ENCODE measurements around the gene RRM2. TPM values are rescaled to one million over a fixed set of nuclear protein-coding genes. Genes with fewer than 3 reads are reported as not detected.
"Not testable (repeated sequence)": the region's sequence is repeated elsewhere in the genome, so short reads cannot be mapped to it uniquely, and the experiment has no call there.

RRM2 gene
- total and polyA plus RNA-seq, 8 donors, result 24.9 to 85.8 (median 45.3) TPM

- Histone ChIP-seq H3K9me3 (no peaks in the 10 kb centered on the region), H3K4me3 (no peak overlapping the region), H3K27me3 (peaks cover 2 to 26% of the 10 kb centered on the region in 2 donors), H3K27ac (no peak overlapping the region), H3K36me3 (no peaks in the 10 kb centered on the region), H3K4me1 (peaks cover 0 to 8% of the 10 kb centered on the region in 2 donors)
- no peak for ATAC-seq
- DNase-seq, result no peak
- TF ChIP-seq CTCF (IDR thresholded peaks at IDR 0.05), result no peak
- intact Hi-C loops (cut with DNase I), result no loop called here
Observed at GRCh38 chr2:10096641-10097040, 25.9 kb upstream of the RRM2 start.

- Histone ChIP-seq H3K36me3 (no peaks in the 10 kb centered on the region), H3K4me1 (peaks cover 0 to 8% of the 10 kb centered on the region in 2 donors), H3K27ac (no peak overlapping the region), H3K4me3 (no peak overlapping the region), H3K27me3 (peaks cover 0 to 21% of the 10 kb centered on the region in 2 donors), H3K9me3 (no peaks in the 10 kb centered on the region)
- intact Hi-C loops (cut with DNase I), result no loop called here
- DNase-seq, result peak in 3 of 4 donors; percentile 62 to 92 (median 67)
- TF ChIP-seq CTCF (IDR thresholded peaks at IDR 0.05), result peak; percentile 82 to 89
- peak; percentile 99 for ATAC-seq
Observed at GRCh38 chr2:10097352-10098148, 25.0 kb upstream of the RRM2 start.

- Histone ChIP-seq H3K27ac (no peak overlapping the region), H3K4me3 (no peak overlapping the region), H3K4me1 (peaks cover 0 to 8% of the 10 kb centered on the region in 2 donors), H3K36me3 (no peaks in the 10 kb centered on the region), H3K27me3 (no peaks in the 10 kb centered on the region), H3K9me3 (no peaks in the 10 kb centered on the region)
- no peak for DNase-seq
- no peak for ATAC-seq
- intact Hi-C loops (cut with DNase I), result no loop called here
- no peak for TF ChIP-seq CTCF (IDR thresholded peaks at IDR 0.05)
Observed at GRCh38 chr2:10101491-10101890, 21.0 kb upstream of the RRM2 start.

- H3K27me3 ChIP-seq, result no peaks in the 10 kb centered on the region
- no peak for ATAC-seq
Observed at GRCh38 chr2:10103179-10103578, 19.4 kb upstream of the RRM2 start.

GRCh38 chr2:10104906-10105305, 17.6 kb upstream of the RRM2 start:
- H3K27ac ChIP-seq; H3K27me3 ChIP-seq; intact Hi-C loops (cut with DNase I); H3K4me3 ChIP-seq; DNase-seq; ATAC-seq; H3K36me3 ChIP-seq; H3K9me3 ChIP-seq; H3K4me1 ChIP-seq: not testable (repeated sequence)

More at GRCh38 chr2:10103179-10103578, 19.4 kb upstream of the RRM2 start:
- no peak for TF ChIP-seq CTCF (IDR thresholded peaks at IDR 0.05)
- Histone ChIP-seq H3K4me3 (no peak overlapping the region), H3K4me1 (no peaks in the 10 kb centered on the region), H3K36me3 (no peaks in the 10 kb centered on the region), H3K27ac (no peak overlapping the region), H3K9me3 (no peaks in the 10 kb centered on the region)
- DNase-seq, result no peak
- intact Hi-C loops (cut with DNase I), result no loop called here
